Heart right ventricle (tissue), 16 donors: ENCODE data around the gene CEBPE. TPM values are rescaled to one million over a fixed set of nuclear protein-coding genes. Genes with fewer than 3 reads are reported as not detected.

Experiments
- ATAC-seq, 8 donors: fragments of 200-7000 bp; cut with Tn5 transposase; one replicate each; pipeline ENCODE4 v1.9.1; 2020; ENCODE audit warnings: mild to moderate bottlenecking in 8 of 8, moderate library complexity in 8 of 8, moderate number of reproducible peaks in 1 of 8
- DNase-seq, 2 donors: peaks; one replicate each; pipeline ENCODE4 v3.0.0-alpha.2; 2020
- H3K27ac ChIP-seq, 10 donors: fragments of 200-600 bp; sonication (generic) in 2 of 10; one replicate each; pipeline versions ENCODE4 v1.5.0 to v1.8.0; 2020 to 2022; ENCODE audit warnings: mild to moderate bottlenecking in 3 of 10
- H3K27me3 ChIP-seq, 7 donors: fragments of 200-600 bp; one replicate each; pipeline ENCODE4 v1.8.0; 2021 to 2022; ENCODE audit warnings: mild to moderate bottlenecking in 2 of 7
- H3K36me3 ChIP-seq, 9 donors: fragments of 200-600 bp; sonication (generic) in 1 of 9; one replicate each; pipeline versions ENCODE4 v1.5.0 to v1.8.0; 2020 to 2022; ENCODE audit warnings: mild to moderate bottlenecking in 2 of 9
- H3K4me1 ChIP-seq, 9 donors: fragments of 200-600 bp; sonication (generic) in 1 of 9; one replicate each; pipeline versions ENCODE4 v1.5.0 to v1.8.0; 2020 to 2022; ENCODE audit warnings: mild to moderate bottlenecking in 4 of 9
- H3K4me3 ChIP-seq, 10 donors: fragments of 200-600 bp; sonication (generic) in 2 of 10; one replicate each; pipeline versions ENCODE4 v1.5.0 to v1.8.0; 2020 to 2022; ENCODE audit warnings: mild to moderate bottlenecking in 7 of 10, moderate library complexity in 2 of 10
- H3K9me3 ChIP-seq, 11 donors: fragments of 200-600 bp in 10 of 11; sonication (generic) in 2 of 11; one replicate each; pipeline versions ENCODE4 v1.5.0 to v1.8.0; 2013 to 2022; ENCODE audit warnings: mild to moderate bottlenecking in 2 of 11, control low read depth in 1 of 11, moderate library complexity in 1 of 11
- CTCF ChIP-seq, 9 donors: fragments of 200-600 bp; sonication (generic) in 2 of 9; IDR thresholded peaks; one replicate each; pipeline versions ENCODE4 v1.5.0 to v1.8.0; 2021 to 2022; ENCODE audit warnings: antibody characterized with exemption in 9 of 9, mild to moderate bottlenecking in 5 of 9, moderate library complexity in 1 of 9
- WGBS, 2 donors: extraction: QIAGEN DNeasy Blood & Tissue Kit; methylation state at CpG; one replicate each; pipeline ENCODE4 v1.1.7; 2013; ENCODE audit warnings: inconsistent platforms in 1 of 2; 5-methylcytosine and 5-hydroxymethylcytosine counted together
- intact Hi-C, 10 donors: fragments of 100-400 bp; cut with DNase I; formaldehyde crosslinking; loops; one replicate each; pipeline versions ENCODE4 v1.11.1 to v1.14.2; 2022
- polyA plus RNA-seq, 2 donors: library from polyadenylated mRNA; stranded (reverse); fragments of 200-250 nt; gene quantifications; one replicate each; pipeline ENCODE4 v1.2.3, GENCODE V29; 2013
- total RNA-seq, 10 donors: library from RNA; stranded (reverse); fragmentation: NEBNext Ultra II Directional in 3 of 10; extraction: Animal tissue kit (Norgen Biotek cat#: 25700) in 3 of 10; gene quantifications; one replicate each; pipeline versions ENCODE4 v1.2.1 to v1.2.4, GENCODE V29; 2021 to 2023
- donor health status: Arrhythmogenic right ventricular cardiomyopathy.
- donor health status: ischemic (EF 13 %, LVEDD 7.1; RV severe dilation, severe dysfunction).
- donor health status: healthy with polysubstance abuse.
- donor health status: DM: no; HTN: yes; CAD: no.
- donor health status: DM: no; HTN: no; CAD: no.
- donor health status: ischemic (EF 25% LVEDD 6.9; RV normal size, moderate dysfunction).
- donor health status: ischemic (EF 25% LVEDD 5.7; RV mildly dilated, moderate dysfunction).
- donor health status: healthy.
- donor health status: DM: yes; HTN: yes; CAD: no.
- donor health status: Ischemic cardiomyopathy.
- donor health status: ischemic (EF 35%, LVEDD 5.7; RV mildly dilated, moderate dysfunction).
- donor health status: nonischemic (EF 11% LVEDD 7.7; RV severe dilation, severe dysfunction).
- donor health status: DM: yes; HTN: yes; CAD: no.
- donor health status: PGD.
- donor health status: ischemic (EF 29% LVEDD 5.4; RV normal size, mild dysfunction).
- donor health status: nonischemic (EF 23%, LVEDD 6.1; RV moderate dilation, normal function).

The CEBPE gene
- total and polyA plus RNA-seq, 12 donors: 0.07 to 0.53 TPM; not detected in 10

- Histone ChIP-seq H3K4me3 (no peak overlapping the region), H3K27me3 (no peaks in the 10 kb centered on the region), H3K36me3 (peaks cover 0 to 81% (median 48%) of the 10 kb centered on the region in 9 donors), H3K9me3 (no peaks in the 10 kb centered on the region), H3K27ac (peak overlapping the region in 1 of 10 donors; percentile 12), H3K4me1 (peaks cover 5 to 57% (median 30%) of the 10 kb centered on the region in 9 donors)
- 33 to 48% methylated on average over 4 of the region's 4 CpGs for WGBS, 2 donors
- DNase-seq (no peak), ATAC-seq (no peak)
- no peak for TF ChIP-seq CTCF (IDR thresholded peaks at IDR 0.05)
- intact Hi-C loops: no loop called here
Observed at GRCh38 chr14:23090254-23090636, 28.8 kb downstream of the CEBPE start.

- intact Hi-C loops: no loop called here
- no peak for TF ChIP-seq CTCF (IDR thresholded peaks at IDR 0.05)
- H3K9me3 ChIP-seq: no peaks in the 10 kb centered on the region
- H3K4me1 ChIP-seq: peaks cover 5 to 61% (median 30%) of the 10 kb centered on the region in 9 donors
- H3K27ac ChIP-seq: peak overlapping the region in 1 of 10 donors; percentile 12
- no peak overlapping the region for H3K4me3 ChIP-seq
- 89 to 90% methylated on average over 12 of the region's 12 CpGs for WGBS, 2 donors
- ATAC-seq: no peak
- no peaks in the 10 kb centered on the region for H3K27me3 ChIP-seq
- H3K36me3 ChIP-seq: peaks cover 0 to 87% (median 53%) of the 10 kb centered on the region in 9 donors
- no peak for DNase-seq
Observed at GRCh38 chr14:23089498-23090253, 29.4 kb downstream of the CEBPE start.

- H3K4me3 ChIP-seq: no peak overlapping the region
- no peak overlapping the region for H3K27ac ChIP-seq
- intact Hi-C loops: no loop called here
- 93% methylated on average over 1 of the region's 1 CpG for WGBS, 2 donors
- TF ChIP-seq CTCF (IDR thresholded peaks at IDR 0.05): no peak
- H3K9me3 ChIP-seq: no peaks in the 10 kb centered on the region
- no peak for ATAC-seq
- peaks cover 0 to 34% (median 11%) of the 10 kb centered on the region in 9 donors for H3K4me1 ChIP-seq
- H3K27me3 ChIP-seq: no peaks in the 10 kb centered on the region
- no peak for DNase-seq
- H3K36me3 ChIP-seq: peaks cover 0 to 100% (median 66%) of the 10 kb centered on the region in 9 donors
Observed at GRCh38 chr14:23086565-23086964, 32.5 kb downstream of the CEBPE start.

- 79% methylated on average over 3 of the region's 3 CpGs for WGBS, 2 donors
- Histone ChIP-seq H3K9me3 (no peaks in the 10 kb centered on the region), H3K27me3 (no peaks in the 10 kb centered on the region), H3K27ac (no peak overlapping the region), H3K4me3 (no peak overlapping the region), H3K36me3 (peaks cover 0 to 100% (median 74%) of the 10 kb centered on the region in 9 donors), H3K4me1 (peaks cover 0 to 34% (median 11%) of the 10 kb centered on the region in 9 donors)
- no peak for TF ChIP-seq CTCF (IDR thresholded peaks at IDR 0.05)
- DNase-seq (no peak), ATAC-seq (no peak)
- intact Hi-C loops: no loop called here
Observed at GRCh38 chr14:23085458-23085857, 33.6 kb downstream of the CEBPE start.
